Activated B cell treated with CpG ODN at 0.5 μM for 24 hours (primary cell): ENCODE results near the gene MTUS2. TPM values are rescaled to one million over a fixed set of nuclear protein-coding genes. Genes with fewer than 3 reads are reported as not detected.

Experiments used
- ATAC-seq: fragments of 200-7000 bp; cut with Tn5 transposase; one replicate; pipeline ENCODE4 v1.10.0; 2021; ENCODE audit warnings: low read depth, mild to moderate bottlenecking, moderate library complexity
- CTCF ChIA-PET: fragments of 350-600 bp; sonication (Branson Sonifier 250); formaldehyde crosslinking; loops from one replicate; lab custom pipeline; 2021; ENCODE audit warnings: antibody characterized with exemption; lab: Charles Lee
- POLR2A ChIA-PET: fragments of 350-600 bp; sonication (Branson Sonifier 250); formaldehyde crosslinking; loops from one replicate; lab custom pipeline; 2021; ENCODE audit warnings: antibody characterized with exemption; lab: Charles Lee
- DNase-seq: peaks from one replicate; pipeline ENCODE4 v3.0.0; 2022
- H3K27ac Mint-ChIP-seq: one replicate; pipeline ENCODE4 v1.8.0; 2020; ENCODE audit warnings: mixed read lengths
- H3K27me3 Mint-ChIP-seq: one replicate; pipeline ENCODE4 v1.8.0; 2021; ENCODE audit warnings: mixed read lengths
- H3K36me3 Mint-ChIP-seq: one replicate; pipeline ENCODE4 v1.8.0; 2021; ENCODE audit warnings: low read depth, mixed read lengths
- H3K4me1 Mint-ChIP-seq: one replicate; pipeline ENCODE4 v1.8.0; 2021; ENCODE audit warnings: mixed read lengths
- H3K4me3 Mint-ChIP-seq: one replicate; pipeline ENCODE4 v1.8.0; 2020; ENCODE audit warnings: mild to moderate bottlenecking, mixed read lengths
- H3K9me3 Mint-ChIP-seq: one replicate; pipeline ENCODE4 v1.8.0; 2020; ENCODE audit warnings: mixed read lengths
- intact Hi-C: fragments of 100-400 bp; cut with micrococcal nuclease; formaldehyde crosslinking; loops from one replicate; pipeline ENCODE4 v1.15.1; 2024
- total RNA-seq: library from RNA; stranded (reverse); gene quantifications from 2 replicates; pipeline ENCODE4 v1.2.3, GENCODE V29; 2022
- TF ChIP-seq, protein P1 (sequence below): fragments of 200-600 bp; IDR thresholded peaks from one replicate; pipeline ENCODE4 v1.8.0; 2022; ENCODE audit warnings: antibody characterized with exemption, mild to moderate bottlenecking

Gene MTUS2
- total RNA-seq, 1 donor from 2014 or later = not detected

DNA sequence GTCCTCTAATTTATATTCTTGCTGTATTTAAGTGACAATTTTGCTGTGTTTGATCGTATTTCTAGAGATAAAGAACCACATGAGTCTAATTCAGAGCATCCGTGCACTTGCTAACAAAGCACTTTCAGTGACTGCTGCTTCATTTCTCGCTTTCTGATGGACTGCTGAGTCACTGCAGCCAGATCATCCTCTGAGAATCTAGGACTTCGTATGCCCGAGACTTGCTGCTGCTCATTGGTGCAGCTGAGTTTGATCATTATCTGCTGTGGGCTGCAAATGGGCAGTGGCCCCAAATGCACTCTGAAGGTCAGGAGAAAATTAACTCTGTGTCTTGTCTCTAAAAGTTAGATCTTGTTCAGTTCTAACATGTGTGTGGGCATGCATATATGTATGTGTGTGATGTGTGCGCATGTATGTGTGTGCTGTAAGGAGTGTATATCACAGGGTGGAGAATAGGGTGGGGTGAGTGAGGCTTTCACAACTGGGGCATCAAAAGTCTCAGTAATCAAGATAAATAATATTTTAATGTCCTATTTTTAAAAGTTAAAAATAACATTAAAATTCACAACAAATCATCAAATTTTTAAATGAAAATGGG is 342.6 kb downstream of the MTUS2 start:
- DNase-seq (no peak), ATAC-seq (no peak)
- intact Hi-C loops = no loop called here
- Mint-ChIP-seq H3K36me3 (no peaks in the 10 kb centered on the region), H3K4me1 (no peaks in the 10 kb centered on the region), H3K9me3 (no peaks in the 10 kb centered on the region), H3K4me3 (no peak overlapping the region), H3K27ac (no peak overlapping the region), H3K27me3 (peaks cover 5% of the 10 kb centered on the region)
- CTCF ChIA-PET = no interaction called here
- POLR2A ChIA-PET = no interaction called here
- TF ChIP-seq, protein P1, sequence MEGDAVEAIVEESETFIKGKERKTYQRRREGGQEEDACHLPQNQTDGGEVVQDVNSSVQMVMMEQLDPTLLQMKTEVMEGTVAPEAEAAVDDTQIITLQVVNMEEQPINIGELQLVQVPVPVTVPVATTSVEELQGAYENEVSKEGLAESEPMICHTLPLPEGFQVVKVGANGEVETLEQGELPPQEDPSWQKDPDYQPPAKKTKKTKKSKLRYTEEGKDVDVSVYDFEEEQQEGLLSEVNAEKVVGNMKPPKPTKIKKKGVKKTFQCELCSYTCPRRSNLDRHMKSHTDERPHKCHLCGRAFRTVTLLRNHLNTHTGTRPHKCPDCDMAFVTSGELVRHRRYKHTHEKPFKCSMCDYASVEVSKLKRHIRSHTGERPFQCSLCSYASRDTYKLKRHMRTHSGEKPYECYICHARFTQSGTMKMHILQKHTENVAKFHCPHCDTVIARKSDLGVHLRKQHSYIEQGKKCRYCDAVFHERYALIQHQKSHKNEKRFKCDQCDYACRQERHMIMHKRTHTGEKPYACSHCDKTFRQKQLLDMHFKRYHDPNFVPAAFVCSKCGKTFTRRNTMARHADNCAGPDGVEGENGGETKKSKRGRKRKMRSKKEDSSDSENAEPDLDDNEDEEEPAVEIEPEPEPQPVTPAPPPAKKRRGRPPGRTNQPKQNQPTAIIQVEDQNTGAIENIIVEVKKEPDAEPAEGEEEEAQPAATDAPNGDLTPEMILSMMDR = no peak

DNA sequence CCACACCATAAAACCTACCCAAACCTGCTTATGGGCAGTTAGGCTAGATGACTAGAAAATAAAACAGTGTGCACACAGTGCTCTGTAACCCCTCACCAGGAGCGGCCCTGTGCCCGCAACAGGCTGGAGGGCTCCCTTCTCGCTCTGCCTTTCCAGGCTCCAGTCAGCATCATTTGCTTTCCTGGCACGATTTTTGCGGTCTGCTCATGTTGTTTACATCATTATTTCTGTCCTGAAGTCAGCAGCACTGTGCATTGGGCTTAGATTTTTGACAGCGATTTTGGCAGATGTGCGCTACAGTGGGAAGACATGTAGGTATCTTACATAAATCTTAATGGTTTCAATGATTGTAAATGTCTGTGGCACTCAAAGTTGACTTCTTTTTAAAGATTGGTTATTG is 344.0 kb downstream of the MTUS2 start:
- TF ChIP-seq, protein P1 = no peak
- no peak overlapping the region for H3K27ac Mint-ChIP-seq
- H3K4me1 Mint-ChIP-seq = no peaks in the 10 kb centered on the region
- CTCF ChIA-PET = no interaction called here
- peaks cover 4% of the 10 kb centered on the region for H3K27me3 Mint-ChIP-seq
- no peaks in the 10 kb centered on the region for H3K9me3 Mint-ChIP-seq
- H3K4me3 Mint-ChIP-seq = no peak overlapping the region
- no peaks in the 10 kb centered on the region for H3K36me3 Mint-ChIP-seq
- POLR2A ChIA-PET = no interaction called here
- ATAC-seq = no peak
- no peak for DNase-seq
- intact Hi-C loops = no loop called here

DNA sequence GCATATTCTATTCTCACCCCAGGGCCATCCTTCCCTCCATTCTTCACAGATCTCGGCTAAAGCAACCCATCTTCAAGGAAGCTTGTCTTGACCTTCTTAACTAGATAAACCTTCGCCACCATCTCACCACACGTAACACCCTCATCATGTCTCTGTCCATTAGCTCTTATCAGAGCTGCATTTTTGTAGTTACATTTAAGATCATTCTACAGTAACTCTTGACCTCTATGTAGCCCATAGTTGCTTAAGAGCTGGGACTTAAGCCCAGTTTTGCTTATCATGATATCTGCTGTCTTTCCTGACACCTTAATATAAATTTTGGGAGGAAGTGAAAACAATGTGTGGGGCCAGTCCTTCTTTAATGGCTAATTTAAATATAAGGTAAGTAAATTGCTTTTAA is 345.1 kb downstream of the MTUS2 start:
- no peaks in the 10 kb centered on the region for H3K9me3 Mint-ChIP-seq
- ATAC-seq (no peak), DNase-seq (no peak)
- POLR2A ChIA-PET = no interaction called here
- peaks cover 4% of the 10 kb centered on the region for H3K27me3 Mint-ChIP-seq
- TF ChIP-seq, protein P1 = no peak
- H3K4me1 Mint-ChIP-seq = no peaks in the 10 kb centered on the region
- CTCF ChIA-PET = no interaction called here
- no peak overlapping the region for H3K27ac Mint-ChIP-seq
- no peak overlapping the region for H3K4me3 Mint-ChIP-seq
- no peaks in the 10 kb centered on the region for H3K36me3 Mint-ChIP-seq
- intact Hi-C loops = no loop called here

DNA sequence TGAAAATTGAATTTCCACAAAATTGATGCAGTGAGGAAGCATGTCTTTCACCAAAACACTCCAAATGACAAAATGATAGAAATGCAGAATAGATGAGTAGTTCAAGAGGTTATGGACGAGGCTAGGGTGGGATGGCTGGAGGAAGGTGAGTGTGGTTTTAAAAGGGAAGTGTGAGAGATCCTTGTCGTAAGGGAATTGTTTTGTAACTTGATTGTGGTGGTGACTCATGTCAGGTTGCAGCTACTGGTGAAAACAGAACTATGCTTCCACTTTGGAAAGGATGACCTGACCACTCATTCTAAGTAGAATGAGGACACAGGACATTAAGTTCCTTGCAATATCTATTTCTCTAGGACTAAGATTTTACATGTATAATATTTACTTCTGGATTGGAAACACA is 345.7 kb downstream of the MTUS2 start:
- Mint-ChIP-seq H3K9me3 (no peaks in the 10 kb centered on the region), H3K27me3 (peaks cover 4% of the 10 kb centered on the region), H3K4me1 (no peaks in the 10 kb centered on the region), H3K27ac (no peak overlapping the region), H3K36me3 (no peaks in the 10 kb centered on the region), H3K4me3 (no peak overlapping the region)
- ATAC-seq = no peak
- TF ChIP-seq, protein P1 = no peak
- ChIA-PET CTCF (no interaction called here), POLR2A (no interaction called here)
- intact Hi-C loops = no loop called here
- DNase-seq = no peak

DNA sequence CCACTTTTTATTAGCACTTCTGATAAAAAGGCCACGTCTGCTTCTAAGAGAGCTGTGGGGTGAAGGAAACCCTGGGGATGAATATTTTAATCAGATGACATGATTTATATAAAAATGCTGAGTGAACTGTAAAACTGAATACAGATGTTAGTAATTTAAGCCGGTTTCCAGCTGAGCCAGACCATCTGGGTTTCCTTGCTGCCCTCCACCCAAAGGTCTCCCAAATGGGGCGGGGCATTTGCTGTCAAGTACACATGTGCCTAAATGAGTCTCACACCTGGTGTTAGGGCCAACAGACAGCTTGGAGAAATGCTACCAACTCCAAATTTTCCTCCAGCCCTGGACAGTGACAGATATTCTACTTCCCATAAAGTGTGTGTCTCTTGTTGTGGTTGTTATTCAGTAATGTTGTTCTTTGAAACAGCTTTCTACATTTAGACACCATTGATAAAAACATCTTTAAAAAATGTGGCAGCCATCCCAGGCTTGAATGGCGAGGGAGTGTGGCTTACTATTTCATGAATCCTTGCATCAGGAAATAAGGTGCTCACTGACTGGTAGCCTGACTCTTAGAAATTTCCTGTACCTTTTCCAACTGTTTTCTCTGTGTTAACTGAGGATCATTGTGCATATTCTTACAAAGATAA is 350.4 kb downstream of the MTUS2 start:
- Mint-ChIP-seq H3K4me1 (no peaks in the 10 kb centered on the region), H3K27me3 (peaks cover 4% of the 10 kb centered on the region), H3K9me3 (peaks cover 2% of the 10 kb centered on the region), H3K4me3 (no peak overlapping the region), H3K36me3 (no peaks in the 10 kb centered on the region), H3K27ac (no peak overlapping the region)
- POLR2A ChIA-PET = no interaction called here
- DNase-seq (no peak), ATAC-seq (no peak)
- CTCF ChIA-PET = no interaction called here
- intact Hi-C loops = no loop called here
- TF ChIP-seq, protein P1 = no peak
